Esophagus (tissue), 2 donors: Measurements from ENCODE around the gene EGFL6. TPM values are rescaled to one million over a fixed set of nuclear protein-coding genes. Genes with fewer than 3 reads are reported as not detected.
"Not testable (repeated sequence)": the region's sequence is repeated elsewhere in the genome, so short reads cannot be mapped to it uniquely, and the experiment has no call there.

Source experiments
- H3K27ac ChIP-seq, 2 donors: one replicate each; pipeline ENCODE4 v1.5.1; 2013; ENCODE audit warnings: low read depth in 2 of 2, mild to moderate bottlenecking in 2 of 2, inconsistent platforms in 1 of 2, low read length in 1 of 2, moderate library complexity in 1 of 2
- H3K27me3 ChIP-seq, 2 donors: one replicate each; pipeline ENCODE4 v1.6.1; 2013; ENCODE audit warnings: low read length in 2 of 2, control low read depth in 1 of 2, mild to moderate bottlenecking in 1 of 2; ENCODE audit not compliant: insufficient read depth in 2 of 2, control insufficient read depth in 1 of 2
- H3K36me3 ChIP-seq, 2 donors: one replicate each; pipeline ENCODE4 v1.6.1; 2013; ENCODE audit warnings: low read length in 1 of 2; ENCODE audit not compliant: control insufficient read depth in 2 of 2, insufficient read depth in 2 of 2
- H3K4me1 ChIP-seq, 2 donors: one replicate each; pipeline ENCODE4 v1.6.1; 2013; ENCODE audit warnings: low read length in 1 of 2; ENCODE audit not compliant: control insufficient read depth in 2 of 2, insufficient read depth in 2 of 2
- H3K4me3 ChIP-seq, 2 donors: one replicate each; pipeline ENCODE4 v1.5.1; 2013; ENCODE audit warnings: low read length in 2 of 2, mild to moderate bottlenecking in 2 of 2, low read depth in 1 of 2, moderate library complexity in 1 of 2
- H3K9me3 ChIP-seq, 2 donors: one replicate each; pipeline ENCODE4 v1.6.1; 2013; ENCODE audit warnings: mild to moderate bottlenecking in 2 of 2, low read depth in 1 of 2, low read length in 1 of 2, moderate library complexity in 1 of 2; ENCODE audit not compliant: control insufficient read depth in 2 of 2, insufficient read depth in 1 of 2
- WGBS, 2 donors: extraction: QIAGEN DNeasy Blood & Tissue Kit; methylation state at CpG; one replicate each; pipeline ENCODE4 v1.1.7; 2013; 5-methylcytosine and 5-hydroxymethylcytosine counted together
- polyA plus RNA-seq, 2 donors: library from polyadenylated mRNA; stranded (reverse); fragments of 200-250 nt; gene quantifications; one replicate each; pipeline ENCODE4 v1.2.3, GENCODE V29; 2013
- donor health status: healthy with polysubstance abuse.
- donor health status: Bipolar disorder and iron deficiency.

EGFL6 gene
- polyA plus RNA-seq, 2 donors = 3.0 to 3.1 TPM

DNA sequence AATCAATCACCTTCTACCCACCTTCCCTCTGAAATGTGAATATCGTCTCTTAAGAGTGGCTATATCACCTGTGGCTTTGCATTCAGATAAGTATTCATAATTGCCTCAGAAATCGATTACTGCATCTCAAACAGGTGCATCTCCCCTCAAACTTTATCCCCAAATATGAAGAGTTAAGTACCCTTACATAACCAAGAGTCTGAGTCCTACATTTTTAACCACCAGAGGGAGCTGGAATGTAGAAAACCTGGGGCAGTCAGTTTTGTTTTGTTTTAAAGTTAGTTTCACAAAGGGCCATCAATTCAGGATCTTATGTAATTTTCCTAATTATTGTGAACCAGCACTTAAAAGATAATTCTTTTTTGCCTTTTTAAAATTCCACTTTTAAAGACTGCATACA, 89.2 kb downstream of the EGFL6 start:
- H3K27ac ChIP-seq = no peak overlapping the region
- H3K4me1 ChIP-seq = no peaks in the 10 kb centered on the region
- H3K36me3 ChIP-seq = no peaks in the 10 kb centered on the region
- H3K27me3 ChIP-seq = no peaks in the 10 kb centered on the region
- WGBS, 2 donors = 7 to 8% methylated on average over 2 of the region's 2 CpGs
- H3K9me3 ChIP-seq = no peaks in the 10 kb centered on the region
- H3K4me3 ChIP-seq = no peak overlapping the region

DNA sequence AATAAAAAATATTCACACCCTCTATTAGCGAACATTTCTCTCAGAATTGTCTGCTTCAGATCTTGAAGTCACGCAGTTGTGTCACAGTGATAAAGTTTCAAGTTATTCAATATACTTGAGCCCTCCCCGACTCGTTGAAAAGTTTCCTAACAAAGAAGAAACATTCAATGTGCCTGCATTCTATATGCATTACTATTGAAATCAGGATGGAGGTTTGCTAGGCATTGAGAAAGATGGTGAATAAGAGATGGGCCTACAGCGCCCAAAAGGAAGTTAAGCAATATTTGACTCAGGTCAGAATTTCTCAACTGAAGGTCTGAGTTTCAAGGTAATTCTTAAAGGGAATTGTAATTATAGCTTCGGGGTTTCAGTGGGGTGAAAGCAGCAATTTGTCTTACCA, 89.7 kb downstream of the EGFL6 start:
- Histone ChIP-seq H3K4me1 (no peaks in the 10 kb centered on the region), H3K27me3 (no peaks in the 10 kb centered on the region), H3K4me3 (no peak overlapping the region), H3K27ac (no peak overlapping the region), H3K9me3 (no peaks in the 10 kb centered on the region), H3K36me3 (no peaks in the 10 kb centered on the region)
- WGBS, 2 donors = 39 to 43% methylated on average over 6 of the region's 6 CpGs

DNA sequence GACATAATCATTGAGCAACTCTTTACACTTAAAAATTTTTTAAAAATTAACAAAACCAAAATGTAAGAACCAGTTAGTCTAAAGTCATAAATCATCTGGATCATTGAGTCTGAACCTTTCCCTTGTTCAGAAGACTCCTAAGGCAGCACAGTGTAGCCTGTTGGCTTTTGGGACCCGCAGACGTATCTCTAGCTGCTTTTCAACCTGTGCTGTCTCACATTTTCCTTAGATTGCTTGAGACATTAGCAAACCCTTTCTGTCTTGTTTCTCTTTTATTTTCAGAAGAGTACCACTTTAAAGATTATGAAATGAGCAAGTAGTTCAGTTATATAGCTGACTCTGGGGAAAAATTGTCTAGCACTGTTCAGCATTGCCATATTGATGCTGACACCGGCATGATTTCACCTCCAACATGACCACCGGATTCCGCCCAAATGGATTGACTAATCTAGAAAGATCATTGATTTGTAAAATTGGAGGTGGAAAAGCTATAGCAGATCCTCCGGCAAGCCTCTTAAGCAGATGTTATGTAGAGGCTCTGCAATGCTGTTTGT, 92.4 kb downstream of the EGFL6 start:
- Histone ChIP-seq H3K4me1 (no peaks in the 10 kb centered on the region), H3K36me3 (no peaks in the 10 kb centered on the region), H3K4me3 (no peak overlapping the region), H3K27ac (no peak overlapping the region), H3K27me3 (no peaks in the 10 kb centered on the region), H3K9me3 (no peaks in the 10 kb centered on the region)
- 83 to 88% methylated on average over 6 of the region's 6 CpGs for WGBS, 2 donors

DNA sequence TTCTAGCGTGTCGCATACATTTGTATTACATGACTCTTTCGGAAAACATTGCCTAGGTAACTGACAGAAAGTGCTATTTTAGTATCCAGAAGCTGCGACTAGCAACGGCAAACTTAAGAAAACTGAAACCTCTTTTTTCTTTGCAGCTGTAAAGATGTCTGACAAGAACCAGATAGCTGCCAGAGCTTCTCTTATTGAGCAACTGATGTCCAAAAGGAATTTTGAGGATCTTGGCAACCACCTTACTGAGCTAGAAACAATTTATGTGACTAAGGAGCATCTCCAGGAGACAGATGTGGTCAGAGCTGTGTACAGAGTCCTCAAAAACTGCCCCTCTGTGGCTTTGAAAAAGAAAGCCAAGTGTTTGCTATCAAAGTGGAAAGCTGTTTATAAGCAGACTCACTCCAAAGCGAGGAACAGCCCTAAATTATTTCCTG, 93.0 kb downstream of the EGFL6 start:
- no peaks in the 10 kb centered on the region for H3K27me3 ChIP-seq
- no peak overlapping the region for H3K27ac ChIP-seq
- H3K4me1 ChIP-seq = no peaks in the 10 kb centered on the region
- H3K9me3 ChIP-seq = no peaks in the 10 kb centered on the region
- H3K36me3 ChIP-seq = no peaks in the 10 kb centered on the region
- H3K4me3 ChIP-seq = no peak overlapping the region
- WGBS, 2 donors = 71 to 74% methylated on average over 6 of the region's 6 CpGs

DNA sequence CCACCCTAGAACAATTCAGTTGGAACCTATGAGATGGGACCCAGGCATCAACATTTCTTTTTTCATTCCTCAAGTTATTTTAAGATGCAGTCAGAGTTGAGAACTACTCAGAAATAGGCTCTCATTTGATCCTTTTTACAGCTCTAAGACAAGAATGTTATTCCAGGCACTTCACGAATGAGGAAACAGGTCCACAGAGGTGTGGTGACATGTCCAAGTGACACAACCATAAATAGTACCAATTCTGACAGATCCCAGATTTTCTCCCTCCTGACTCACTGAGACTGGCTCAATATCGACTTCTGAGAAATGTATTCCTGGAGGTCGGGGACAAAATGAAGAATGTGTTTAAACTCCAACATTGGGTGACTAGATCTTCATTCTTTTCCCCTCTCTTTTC, 94.6 kb downstream of the EGFL6 start:
- Histone ChIP-seq H3K9me3 (no peaks in the 10 kb centered on the region), H3K4me3 (no peak overlapping the region), H3K27me3 (no peaks in the 10 kb centered on the region), H3K4me1 (no peaks in the 10 kb centered on the region), H3K27ac (no peak overlapping the region), H3K36me3 (no peaks in the 10 kb centered on the region)
- WGBS, 2 donors = 61 to 76% methylated on average over 3 of the region's 3 CpGs

DNA sequence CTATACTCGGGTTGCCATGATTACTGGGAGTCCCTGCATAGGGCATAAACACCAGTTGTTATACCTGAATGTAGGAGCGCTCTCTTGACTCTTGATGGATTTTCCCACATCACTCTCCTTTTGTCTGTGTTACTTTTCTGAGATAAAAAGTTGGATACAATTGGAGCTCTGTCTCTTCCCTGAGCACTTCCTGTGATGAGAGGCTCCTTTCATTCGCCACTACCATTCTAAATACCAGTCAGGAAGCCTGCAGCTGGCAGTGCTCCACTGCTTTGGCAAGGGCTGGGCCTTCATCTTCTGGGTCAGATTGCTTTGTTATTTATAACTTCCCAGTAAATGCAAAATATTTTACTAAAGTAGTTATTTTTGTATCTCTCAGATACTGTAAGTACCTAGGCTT, 97.4 kb downstream of the EGFL6 start:
- Histone ChIP-seq H3K9me3 (no peaks in the 10 kb centered on the region), H3K27me3 (peaks cover 0 to 5% of the 10 kb centered on the region in 2 donors), H3K4me3 (no peak overlapping the region), H3K27ac (no peak overlapping the region), H3K4me1 (no peaks in the 10 kb centered on the region), H3K36me3 (no peaks in the 10 kb centered on the region)
- 76 to 84% methylated on average over 3 of the region's 3 CpGs for WGBS, 2 donors

DNA sequence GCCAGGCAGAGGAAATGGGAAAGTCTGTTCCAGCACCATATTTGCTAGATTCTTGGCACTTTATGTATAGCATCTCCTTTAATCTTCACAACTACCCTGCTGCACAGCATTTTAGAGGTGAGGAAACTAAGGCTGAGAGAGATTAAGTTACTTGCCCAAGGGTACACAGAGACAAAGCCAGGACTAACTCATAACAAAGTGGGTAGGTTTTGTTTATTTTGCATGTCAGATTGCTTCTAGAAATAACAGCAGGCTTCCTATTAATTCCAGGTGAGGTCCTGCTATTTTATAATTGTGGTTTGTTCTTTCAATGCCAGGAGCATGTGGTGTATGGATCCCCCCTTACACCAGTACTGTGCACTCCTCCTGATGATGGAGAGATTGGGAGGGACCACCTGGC, 98.5 kb downstream of the EGFL6 start:
- peaks cover 0 to 5% of the 10 kb centered on the region in 2 donors for H3K27me3 ChIP-seq
- H3K36me3 ChIP-seq = no peaks in the 10 kb centered on the region
- H3K27ac ChIP-seq = no peak overlapping the region
- no peaks in the 10 kb centered on the region for H3K9me3 ChIP-seq
- no peak overlapping the region for H3K4me3 ChIP-seq
- no peaks in the 10 kb centered on the region for H3K4me1 ChIP-seq

DNA sequence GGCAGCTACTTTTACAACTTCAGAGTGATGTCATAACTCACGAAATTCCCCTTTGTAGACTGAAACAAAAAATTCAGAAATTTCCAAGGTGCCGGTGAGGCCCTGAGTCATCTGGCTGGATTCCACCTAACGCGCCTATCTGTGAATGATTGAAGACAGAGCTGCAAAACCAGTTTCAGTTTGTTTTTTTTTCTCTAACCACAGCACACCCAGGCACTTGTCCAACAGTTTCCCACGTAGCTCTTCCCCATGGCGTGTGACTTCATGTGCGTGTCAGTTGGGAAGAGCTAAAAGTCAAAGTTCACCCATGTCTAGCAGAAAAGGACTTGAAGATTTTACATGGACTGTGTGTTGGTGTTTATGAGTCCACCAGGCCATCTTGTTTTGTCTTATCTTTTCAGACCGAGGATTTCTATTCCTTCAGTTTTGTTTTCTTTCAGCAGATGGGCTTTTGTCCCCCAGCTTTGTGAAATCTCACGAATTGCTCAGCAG, 99.9 kb downstream of the EGFL6 start:
- Histone ChIP-seq H3K4me1 (no peaks in the 10 kb centered on the region), H3K27me3 (peaks cover 0 to 5% of the 10 kb centered on the region in 2 donors), H3K36me3 (no peaks in the 10 kb centered on the region), H3K27ac (peak overlapping the region; percentile 47 to 49), H3K4me3 (no peak overlapping the region), H3K9me3 (no peaks in the 10 kb centered on the region)
- WGBS, 2 donors = 10 to 19% methylated on average over 9 of the region's 9 CpGs

DNA sequence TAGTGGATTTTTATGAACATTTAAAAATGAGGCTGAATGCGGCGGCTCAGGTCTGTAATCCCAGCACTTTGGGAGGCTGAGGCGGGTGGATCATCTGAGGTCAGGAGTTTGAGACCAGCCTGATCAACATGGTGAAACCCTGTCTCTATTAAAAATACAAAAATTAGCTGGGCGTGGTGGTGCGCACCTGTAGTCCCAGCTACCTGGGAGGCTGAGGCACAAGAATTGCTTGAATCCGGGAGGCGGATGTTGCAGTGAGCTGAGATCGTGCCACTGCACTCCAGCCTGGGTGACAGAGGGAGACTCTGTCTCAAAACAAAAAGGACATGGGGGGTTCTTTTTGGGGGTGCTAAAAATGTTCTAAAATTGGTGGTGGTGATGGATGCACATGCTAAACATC, 100.4 kb downstream of the EGFL6 start:
- H3K4me3 ChIP-seq, H3K4me1 ChIP-seq, H3K27me3 ChIP-seq, H3K9me3 ChIP-seq, H3K36me3 ChIP-seq: not testable (repeated sequence)
- peak overlapping the region; percentile 47 to 49 for H3K27ac ChIP-seq
- WGBS, 2 donors = 82% methylated on average over 8 of the region's 8 CpGs

DNA sequence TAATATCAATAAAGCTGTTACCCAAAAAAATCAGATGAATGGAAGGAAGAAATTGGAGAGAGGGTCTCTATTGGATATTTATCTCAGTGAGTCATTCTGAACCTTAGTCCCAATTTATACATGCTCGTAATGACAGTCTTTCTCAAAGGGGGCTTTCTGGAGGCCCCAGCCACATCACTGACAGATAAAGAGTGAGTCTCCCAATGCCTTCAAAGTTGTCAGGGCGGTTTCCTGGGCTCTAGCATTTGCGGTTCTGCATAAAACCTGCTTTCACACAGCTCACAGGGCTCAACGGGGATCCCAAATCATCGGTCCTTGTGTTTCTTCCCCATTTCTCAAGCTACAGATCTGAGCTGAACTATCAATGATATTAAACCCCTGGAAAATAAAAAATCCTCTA, 100.8 kb downstream of the EGFL6 start:
- H3K4me1 ChIP-seq = no peaks in the 10 kb centered on the region
- no peak overlapping the region for H3K27ac ChIP-seq

More for the DNA sequence above, 100.8 kb downstream of the EGFL6 start:
- H3K9me3 ChIP-seq = no peaks in the 10 kb centered on the region
- no peak overlapping the region for H3K4me3 ChIP-seq
- WGBS, 2 donors = 83 to 88% methylated on average over 5 of the region's 5 CpGs
- peaks cover 0 to 5% of the 10 kb centered on the region in 2 donors for H3K27me3 ChIP-seq
- no peaks in the 10 kb centered on the region for H3K36me3 ChIP-seq
